A549 (cell line): ENCODE results near the gene PACS1.

Experiments used
- CHD2 ChIP-seq: fragments of 150-350 bp; IDR thresholded peaks from 2 replicates; pipeline ENCODE4 v1.6.1; 2014; ENCODE audit warnings: low read length; ENCODE audit not compliant: partially characterized antibody
- EP300 ChIP-seq, 2 experiments: fragments of >200 bp; sonication (Bioruptor Twin); formaldehyde crosslinking; IDR thresholded peaks; 2 replicates in 1 of 2; 3 replicates in 1 of 2; pipeline ENCODE4 v1.6.1; 2016 to 2017
- POLR2A ChIP-seq: IDR thresholded peaks from 2 replicates; pipeline ENCODE4 v1.6.1; 2012; ENCODE audit warnings: mild to moderate bottlenecking, low read length
- RARB ChIP-seq: fragments of 250-450 bp; sonication (Bioruptor Pico); IDR thresholded peaks from 2 replicates; pipeline ENCODE4 v1.8.0; 2021; ENCODE audit warnings: mild to moderate bottlenecking, moderate library complexity
- SMC3 ChIP-seq: fragments of >200 bp; sonication (Bioruptor Twin); formaldehyde crosslinking; IDR thresholded peaks from 3 replicates; pipeline ENCODE4 v1.6.1; 2018; ENCODE audit warnings: inconsistent platforms
- ZFP36 ChIP-seq: fragments of 450-650 bp; IDR thresholded peaks from 2 replicates; pipeline ENCODE4 v1.6.1; 2014; ENCODE audit warnings: borderline replicate concordance; ENCODE audit not compliant: partially characterized antibody
- TF ChIP-seq, protein P1 (sequence below): fragments of >200 bp; sonication (Bioruptor Twin); formaldehyde crosslinking; IDR thresholded peaks from 3 replicates; pipeline ENCODE4 v1.5.1; 2016

- TF ChIP-seq SMC3, result no peak
- no peak for TF ChIP-seq POLR2A
- TF ChIP-seq, protein P1, sequence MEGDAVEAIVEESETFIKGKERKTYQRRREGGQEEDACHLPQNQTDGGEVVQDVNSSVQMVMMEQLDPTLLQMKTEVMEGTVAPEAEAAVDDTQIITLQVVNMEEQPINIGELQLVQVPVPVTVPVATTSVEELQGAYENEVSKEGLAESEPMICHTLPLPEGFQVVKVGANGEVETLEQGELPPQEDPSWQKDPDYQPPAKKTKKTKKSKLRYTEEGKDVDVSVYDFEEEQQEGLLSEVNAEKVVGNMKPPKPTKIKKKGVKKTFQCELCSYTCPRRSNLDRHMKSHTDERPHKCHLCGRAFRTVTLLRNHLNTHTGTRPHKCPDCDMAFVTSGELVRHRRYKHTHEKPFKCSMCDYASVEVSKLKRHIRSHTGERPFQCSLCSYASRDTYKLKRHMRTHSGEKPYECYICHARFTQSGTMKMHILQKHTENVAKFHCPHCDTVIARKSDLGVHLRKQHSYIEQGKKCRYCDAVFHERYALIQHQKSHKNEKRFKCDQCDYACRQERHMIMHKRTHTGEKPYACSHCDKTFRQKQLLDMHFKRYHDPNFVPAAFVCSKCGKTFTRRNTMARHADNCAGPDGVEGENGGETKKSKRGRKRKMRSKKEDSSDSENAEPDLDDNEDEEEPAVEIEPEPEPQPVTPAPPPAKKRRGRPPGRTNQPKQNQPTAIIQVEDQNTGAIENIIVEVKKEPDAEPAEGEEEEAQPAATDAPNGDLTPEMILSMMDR, result no peak
- TF ChIP-seq EP300 (IDR thresholded peaks at IDR 0.05), result no peak
- no peak for TF ChIP-seq ZFP36
- no peak for TF ChIP-seq CHD2
- no peak for TF ChIP-seq RARB
Observed at GRCh38 chr11:66192181-66192863, 122.2 kb downstream of the PACS1 start.
